SK-N-SH treated with all-trans-retinoic acid at 6 μM for 48 hours (cell line): ENCODE results near the gene DNASE2B.

ENCODE experiments used
- BACH2 ChIP-seq: fragments of 250-450 bp; sonication (Bioruptor Pico); IDR thresholded peaks from 2 replicates; pipeline ENCODE4 v1.9.0; 2021; ENCODE audit warnings: mild to moderate bottlenecking, borderline replicate concordance
- CREB5 ChIP-seq: fragments of 250-450 bp; sonication (Bioruptor Pico); IDR thresholded peaks from 2 replicates; pipeline ENCODE4 v1.5.1; 2020; ENCODE audit warnings: low read depth, mild to moderate bottlenecking, moderate library complexity
- CSDC2 ChIP-seq: fragments of 250-450 bp; sonication (Bioruptor Pico); IDR thresholded peaks from 2 replicates; pipeline ENCODE4 v1.5.0; 2020; ENCODE audit warnings: mild to moderate bottlenecking, moderate library complexity
- CSRNP3 ChIP-seq: fragments of 250-450 bp; sonication (Bioruptor Pico); IDR thresholded peaks from 2 replicates; pipeline ENCODE4 v1.5.1; 2021; ENCODE audit warnings: mild to moderate bottlenecking, moderate library complexity
- GLIS3 ChIP-seq: fragments of 250-450 bp; sonication (Bioruptor Pico); IDR thresholded peaks from 2 replicates; pipeline ENCODE4 v1.5.0; 2020; ENCODE audit warnings: mild to moderate bottlenecking, moderate library complexity
- ISL1 ChIP-seq: fragments of 250-450 bp; sonication (Bioruptor Pico); IDR thresholded peaks from 2 replicates; pipeline ENCODE4 v2.1.2; 2022; ENCODE audit warnings: mild to moderate bottlenecking, moderate library complexity
- PATZ1 ChIP-seq: fragments of 250-450 bp; sonication (Bioruptor Pico); IDR thresholded peaks from 2 replicates; pipeline ENCODE4 v1.8.0; 2020; ENCODE audit warnings: mild to moderate bottlenecking, moderate library complexity, borderline replicate concordance
- PPARA ChIP-seq: fragments of 250-450 bp; sonication (Bioruptor Pico); IDR thresholded peaks from 2 replicates; pipeline ENCODE4 v1.5.0; 2020; ENCODE audit warnings: mild to moderate bottlenecking, borderline replicate concordance
- RARB ChIP-seq: fragments of 250-450 bp; sonication (Bioruptor Pico); IDR thresholded peaks from 2 replicates; pipeline ENCODE4 v1.8.0; 2021; ENCODE audit warnings: mild to moderate bottlenecking, moderate library complexity
- SNAI2 ChIP-seq: fragments of 250-450 bp; sonication (Bioruptor Pico); IDR thresholded peaks from 2 replicates; pipeline ENCODE4 v1.5.0; 2020; ENCODE audit warnings: mild to moderate bottlenecking, moderate library complexity
- TCF4 ChIP-seq: fragments of 250-450 bp; sonication (Bioruptor Pico); IDR thresholded peaks from 2 replicates; pipeline ENCODE4 v1.8.0; 2021; ENCODE audit warnings: mild to moderate bottlenecking, moderate library complexity, borderline replicate concordance
- TOX ChIP-seq: fragments of 250-450 bp; sonication (Bioruptor Pico); IDR thresholded peaks from 2 replicates; pipeline ENCODE4 v1.8.0; 2021; ENCODE audit warnings: mild to moderate bottlenecking, moderate library complexity, borderline replicate concordance
- ZFP3 ChIP-seq: fragments of 250-450 bp; sonication (Bioruptor Pico); IDR thresholded peaks from 2 replicates; pipeline ENCODE4 v1.5.0; 2020; ENCODE audit warnings: mild to moderate bottlenecking, moderate library complexity
- ZFP30 ChIP-seq: fragments of 450-650 bp; formaldehyde crosslinking; IDR thresholded peaks from 2 replicates; pipeline ENCODE4 v1.5.0; 2022; ENCODE audit warnings: mild to moderate bottlenecking, moderate library complexity

GRCh38 chr1:84379138-84379916 lies 19.0 kb upstream of the DNASE2B start:
- TF ChIP-seq CSDC2 (CRISPR knock-in tag) (no peak), SNAI2 (no peak), ZFP3 (CRISPR knock-in tag) (no peak), ZFP30 (CRISPR knock-in tag) (no peak), CREB5 (CRISPR knock-in tag) (no peak), RARB (CRISPR knock-in tag) (no peak), GLIS3 (CRISPR knock-in tag) (no peak), TCF4 (CRISPR knock-in tag) (no peak), ISL1 (CRISPR knock-in tag) (no peak), PPARA (CRISPR knock-in tag) (no peak), PATZ1 (CRISPR knock-in tag) (no peak), TOX (CRISPR knock-in tag) (no peak), CSRNP3 (no peak), BACH2 (CRISPR knock-in tag) (no peak)
